ENCODE results near the gene PPP2R3A.

Gene PPP2R3A

GRCh38 chr3:135970506-135971116, 5.1 kb downstream of the PPP2R3A start:
- DNase-seq, result no peak

- DNase-seq, result no peak
Observed at GRCh38 chr3:135973841-135974240, 8.3 kb downstream of the PPP2R3A start.

GRCh38 chr3:135975053-135975452, 9.5 kb downstream of the PPP2R3A start:
- DNase-seq, result no peak

- no peak for DNase-seq
Observed at GRCh38 chr3:135975536-135975935, 10.0 kb downstream of the PPP2R3A start.

- DNase-seq, result no peak
Observed at GRCh38 chr3:135980343-135980742, 14.8 kb downstream of the PPP2R3A start.

GRCh38 chr3:135981701-135982403, 16.3 kb downstream of the PPP2R3A start:
- no peak for DNase-seq

GRCh38 chr3:135982404-135982761, 16.9 kb downstream of the PPP2R3A start:
- DNase-seq, result no peak

GRCh38 chr3:135982922-135983581, 17.5 kb downstream of the PPP2R3A start:
- DNase-seq, result no peak

GRCh38 chr3:135987661-135988060, 22.1 kb downstream of the PPP2R3A start:
- no peak for DNase-seq

- no peak for DNase-seq
Observed at GRCh38 chr3:135989242-135989641, 23.7 kb downstream of the PPP2R3A start.

GRCh38 chr3:135990903-135991302, 25.4 kb downstream of the PPP2R3A start:
- DNase-seq, result no peak

GRCh38 chr3:135991621-135992020, 26.1 kb downstream of the PPP2R3A start:
- no peak for DNase-seq

GRCh38 chr3:135992072-135992471, 26.5 kb downstream of the PPP2R3A start:
- no peak for DNase-seq

GRCh38 chr3:135994708-135995337, 29.3 kb downstream of the PPP2R3A start:
- no peak for DNase-seq

GRCh38 chr3:135995766-135996165, 30.2 kb downstream of the PPP2R3A start:
- DNase-seq, result no peak

GRCh38 chr3:135997554-135998320, 32.2 kb downstream of the PPP2R3A start:
- DNase-seq, result no peak

GRCh38 chr3:136008221-136008620, 42.7 kb downstream of the PPP2R3A start:
- DNase-seq, result no peak

- no peak for DNase-seq
Observed at GRCh38 chr3:136008732-136009470, 43.4 kb downstream of the PPP2R3A start.

GRCh38 chr3:136018876-136019275, 53.3 kb downstream of the PPP2R3A start:
- DNase-seq, result no peak

GRCh38 chr3:136021803-136022202, 56.3 kb downstream of the PPP2R3A start:
- no peak for DNase-seq

- DNase-seq, result no peak
Observed at GRCh38 chr3:136022529-136023263, 57.2 kb downstream of the PPP2R3A start.

All from GF-D8 (cell line).